H7 (cell line): ENCODE measurements around the gene GRID2. TPM values are rescaled to one million over a fixed set of nuclear protein-coding genes. Genes with fewer than 3 reads are reported as not detected.
A peak's percentile ranks its signal among the peaks of the same experiment; 100 is the strongest.

Source experiments
- DNase-seq: peaks from one replicate; pipeline ENCODE4 v3.0.0; 2012
- H3K27me3 ChIP-seq: 2 replicates; pipeline ENCODE4 v1.6.0; 2011; ENCODE audit warnings: mild to moderate bottlenecking, low read length; ENCODE audit not compliant: control insufficient read depth, insufficient read depth
- H3K36me3 ChIP-seq: replicated peaks from 2 replicates; pipeline ENCODE4 v1.5.1; 2011; ENCODE audit warnings: low read length; ENCODE audit not compliant: control insufficient read depth, insufficient read depth
- H3K4me3 ChIP-seq: 2 replicates; pipeline ENCODE4 v1.5.1; 2011; ENCODE audit warnings: low read depth, mild to moderate bottlenecking, control low read depth, low read length, moderate library complexity; ENCODE audit not compliant: insufficient read depth
- total RNA-seq: library from RNA; depleted of rRNA; stranded (reverse); fragments of >200 nt; shearing (Covaris generic); gene quantifications from 2 replicates; pipeline ENCODE4 v1.2.3, GENCODE V29; 2014; rRNA removed

GRID2 gene
- 19.1 and 25.6 TPM in 2 replicates for total RNA-seq

GRCh38 chr4:92303621-92304027 lies at the start of gene GRID2:
GRID2 (plus strand) TSS chr4:92303966.
- H3K27me3 ChIP-seq, result no peaks in the 10 kb centered on the region; the same call in 1 of the 2 replicates
- no peaks in the 10 kb centered on the region for H3K36me3 ChIP-seq
- peak; percentile 78 for DNase-seq
- H3K4me3 ChIP-seq, result peak within 1 kb of the TSS; percentile 81

- Histone ChIP-seq H3K4me3 (no peak overlapping the region), H3K36me3 (peaks cover 1% of the 10 kb centered on the region; the same call in 1 of the 2 replicates), H3K27me3 (no peaks in the 10 kb centered on the region)
- DNase-seq, result no peak
Measured at GRCh38 chr4:92253986-92254671, 49.6 kb upstream of the GRID2 start.

GRCh38 chr4:92254767-92255442 lies 48.9 kb upstream of the GRID2 start:
- no peak for DNase-seq
- Histone ChIP-seq H3K36me3 (peaks cover 3% of the 10 kb centered on the region), H3K4me3 (no peak overlapping the region), H3K27me3 (no peaks in the 10 kb centered on the region)

- peaks cover 10% of the 10 kb centered on the region for H3K36me3 ChIP-seq
- H3K4me3 ChIP-seq, result no peak overlapping the region
- DNase-seq, result no peak
- no peaks in the 10 kb centered on the region for H3K27me3 ChIP-seq
Measured at GRCh38 chr4:92255920-92256244, 47.9 kb upstream of the GRID2 start.

GRCh38 chr4:92257931-92258857 lies 45.6 kb upstream of the GRID2 start:
- no peak for DNase-seq
- Histone ChIP-seq H3K27me3 (no peaks in the 10 kb centered on the region), H3K36me3 (peaks cover 28% of the 10 kb centered on the region), H3K4me3 (no peak overlapping the region)

GRCh38 chr4:92261256-92261655 lies 42.5 kb upstream of the GRID2 start:
- DNase-seq, result no peak
- Histone ChIP-seq H3K4me3 (no peak overlapping the region), H3K36me3 (peaks cover 44% of the 10 kb centered on the region), H3K27me3 (no peaks in the 10 kb centered on the region)

GRCh38 chr4:92262371-92262770 lies 41.4 kb upstream of the GRID2 start:
- no peak for DNase-seq
- Histone ChIP-seq H3K36me3 (peaks cover 45% of the 10 kb centered on the region), H3K27me3 (no peaks in the 10 kb centered on the region), H3K4me3 (no peak overlapping the region)

- Histone ChIP-seq H3K4me3 (no peak overlapping the region), H3K36me3 (peaks cover 49% of the 10 kb centered on the region), H3K27me3 (no peaks in the 10 kb centered on the region)
- no peak for DNase-seq
Measured at GRCh38 chr4:92263010-92263409, 40.8 kb upstream of the GRID2 start.

GRCh38 chr4:92263575-92263974 lies 40.2 kb upstream of the GRID2 start:
- Histone ChIP-seq H3K27me3 (no peaks in the 10 kb centered on the region), H3K36me3 (peaks cover 55% of the 10 kb centered on the region), H3K4me3 (no peak overlapping the region)
- no peak for DNase-seq

GRCh38 chr4:92264163-92264562 lies 39.6 kb upstream of the GRID2 start:
- Histone ChIP-seq H3K27me3 (no peaks in the 10 kb centered on the region), H3K4me3 (no peak overlapping the region), H3K36me3 (peaks cover 59% of the 10 kb centered on the region)
- DNase-seq, result no peak

- DNase-seq, result no peak
- no peaks in the 10 kb centered on the region for H3K27me3 ChIP-seq
- peaks cover 63% of the 10 kb centered on the region for H3K36me3 ChIP-seq
- H3K4me3 ChIP-seq, result no peak overlapping the region
Measured at GRCh38 chr4:92265021-92265420, 38.7 kb upstream of the GRID2 start.

- H3K4me3 ChIP-seq, result no peak overlapping the region
- H3K36me3 ChIP-seq, result peaks cover 63% of the 10 kb centered on the region
- H3K27me3 ChIP-seq, result no peaks in the 10 kb centered on the region
- no peak for DNase-seq
Measured at GRCh38 chr4:92265798-92266197, 38.0 kb upstream of the GRID2 start.

GRCh38 chr4:92266521-92266920 lies 37.2 kb upstream of the GRID2 start:
- Histone ChIP-seq H3K27me3 (no peaks in the 10 kb centered on the region), H3K4me3 (no peak overlapping the region), H3K36me3 (peaks cover 65% of the 10 kb centered on the region)
- DNase-seq, result no peak

- no peaks in the 10 kb centered on the region for H3K27me3 ChIP-seq
- DNase-seq, result no peak
- H3K4me3 ChIP-seq, result no peak overlapping the region
- H3K36me3 ChIP-seq, result peaks cover 49% of the 10 kb centered on the region
Measured at GRCh38 chr4:92268642-92269041, 35.1 kb upstream of the GRID2 start.
